ENCODE results near the gene TBC1D2B.
A peak's percentile ranks its signal among the peaks of the same experiment; 100 is the strongest.

TBC1D2B gene

DNA sequence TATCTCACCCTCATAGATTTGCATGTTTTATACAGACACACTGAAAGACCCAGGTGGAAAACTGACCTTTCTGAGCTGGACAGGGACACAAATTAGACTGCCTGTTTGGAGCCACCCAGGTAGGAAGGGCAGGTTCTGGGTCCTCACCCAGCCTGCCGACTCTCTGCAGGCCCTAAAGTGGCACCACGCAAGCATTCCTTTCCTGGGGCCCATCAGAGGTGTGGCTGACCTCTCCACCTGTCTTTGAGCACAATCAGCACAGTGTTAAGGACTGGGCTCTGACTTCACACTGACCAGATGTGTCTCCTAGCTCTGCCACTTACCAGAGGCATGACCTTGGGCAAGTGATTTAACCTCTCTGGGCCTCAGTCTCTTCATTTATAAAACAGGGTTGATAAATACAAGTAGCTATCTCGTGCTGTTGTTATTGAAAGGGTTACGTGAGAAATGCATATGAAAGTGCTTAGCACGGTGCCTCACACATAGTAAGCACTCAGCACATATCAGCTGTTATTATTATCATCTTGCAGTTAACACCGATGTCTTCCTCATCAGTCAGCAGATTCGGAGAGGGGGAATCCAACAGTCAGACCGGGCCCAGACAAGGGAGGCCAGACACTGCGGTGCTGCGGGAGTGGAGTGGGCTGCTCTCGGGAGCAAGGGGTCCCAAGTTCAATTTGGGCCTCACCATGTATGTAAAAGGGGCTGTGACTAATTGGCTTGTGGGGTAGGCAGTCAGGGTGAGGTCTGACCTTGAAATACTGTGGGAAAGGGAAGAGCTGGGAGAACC is 2.0 kb upstream of the TBC1D2B start:
- TF ChIP-seq ZNF776 (tag by site-specific recombination; IDR thresholded peaks at IDR 0.05; ENCODE audit: borderline replicate concordance), result no peak
- POLR2A ChIA-PET, result interaction anchor here (0.7 kb wide), 1 partner anchor 9 kb away, joined by 3 read pairs; no protein-coding TSS in a partner anchor
- Histone ChIP-seq H3K4me3 (ENCODE audit: low read depth, low read length) (no peak overlapping the region), H3K27ac (ENCODE audit: extremely low read depth, low read depth, low read length) (no peak overlapping the region), H3K4me1 (ENCODE audit: control insufficient read depth, insufficient read depth, low read length) (peaks cover 9% of the 10 kb centered on the region), H3K36me3 (ENCODE audit: control insufficient read depth in 2 of 2, insufficient read depth in 1 of 2, low read length in 2 of 2) (peaks cover 0 to 4% of the 10 kb centered on the region in 2 experiments; a peak in 1 of 3 replicates), H3K9me3 (ENCODE audit: control insufficient read depth, insufficient read depth, low read depth, low read length) (no peaks in the 10 kb centered on the region)
- CTCF ChIA-PET, result interaction anchor here (0.6 to 2.1 kb wide), 4 partner anchors 12 to 126 kb away, joined by 3 to 6 read pairs (median 4); no protein-coding TSS in a partner anchor

GRCh38 chr15:78077871-78078210 is 330 bp upstream of the TBC1D2B start:
- H3K9me3 ChIP-seq (ENCODE audit: control insufficient read depth, insufficient read depth, low read depth, low read length), result no peaks in the 10 kb centered on the region
- H3K4me1 ChIP-seq (ENCODE audit: control insufficient read depth, insufficient read depth, low read length), result peaks cover 11% of the 10 kb centered on the region
- peaks cover 0 to 4% of the 10 kb centered on the region in 2 experiments; a peak in 1 of 3 replicates for H3K36me3 ChIP-seq (ENCODE audit: control insufficient read depth in 2 of 2, insufficient read depth in 1 of 2, low read length in 2 of 2)
- TF ChIP-seq ZNF2 (tag by site-specific recombination; IDR thresholded peaks at IDR 0.05), result no peak
- TF ChIP-seq MEIS1 (CRISPR knock-in tag; IDR thresholded peaks at IDR 0.05; ENCODE audit: borderline replicate concordance), result no peak
- TF ChIP-seq ZNF292 (tag by site-specific recombination; IDR thresholded peaks at IDR 0.05; ENCODE audit: borderline replicate concordance, low read depth), result no peak
- TF ChIP-seq ZNF335 (tag by site-specific recombination; conservative IDR thresholded peaks at IDR 0.05), result peak; percentile 77
- no peak for TF ChIP-seq ZNF248 (tag by site-specific recombination; IDR thresholded peaks at IDR 0.05)
- ChIA-PET POLR2A (interaction anchor here (1.0 kb wide), 1 partner anchor 15 kb away, joined by 3 read pairs; no protein-coding TSS in a partner anchor), CTCF (interaction anchor here (0.6 to 2.1 kb wide), 7 partner anchors 13 to 111 kb away, joined by 3 to 6 read pairs (median 3); no protein-coding TSS in a partner anchor)
- H3K27ac ChIP-seq (ENCODE audit: extremely low read depth, low read depth, low read length), result no peak overlapping the region; the same call in 1 of the 2 replicates
- peak overlapping the region; percentile 88 for H3K4me3 ChIP-seq (ENCODE audit: low read depth, low read length)

- Histone ChIP-seq H3K4me3 (ENCODE audit: low read depth, low read length) (peak overlapping the region; percentile 88), H3K36me3 (ENCODE audit: control insufficient read depth in 2 of 2, insufficient read depth in 1 of 2, low read length in 2 of 2) (peaks cover 0 to 4% of the 10 kb centered on the region in 2 experiments; a peak in 1 of 3 replicates), H3K4me1 (ENCODE audit: control insufficient read depth, insufficient read depth, low read length) (peaks cover 25% of the 10 kb centered on the region), H3K9me3 (ENCODE audit: control insufficient read depth, insufficient read depth, low read depth, low read length) (no peaks in the 10 kb centered on the region), H3K27ac (ENCODE audit: extremely low read depth, low read depth, low read length) (peak overlapping the region; percentile 88)
- CTCF ChIA-PET, result interaction anchor here (0.6 to 2.3 kb wide), 9 partner anchors 9 to 1749 kb away, joined by 3 to 12 read pairs (median 4); no protein-coding TSS in a partner anchor
- POLR2A ChIA-PET, result interaction anchor here (0.7 to 1.2 kb wide), 5 partner anchors 14 to 72 kb away, joined by 3 to 4 read pairs (median 3); no protein-coding TSS in a partner anchor
- no peak for TF ChIP-seq ZNF433 (tag by site-specific recombination; IDR thresholded peaks at IDR 0.05; ENCODE audit: low read depth)
- TF ChIP-seq ZFP69B (tag by site-specific recombination; IDR thresholded peaks at IDR 0.05), result 0 out of 2 replicates have a peak, but pooled peaks have one; percentile 3
- TF ChIP-seq ZNF366 (tag by site-specific recombination; conservative IDR thresholded peaks at IDR 0.05), result 0 out of 2 replicates have a peak, but pooled peaks have one; percentile 18
- no peak for TF ChIP-seq ZNF776 (tag by site-specific recombination; IDR thresholded peaks at IDR 0.05; ENCODE audit: borderline replicate concordance)
- TF ChIP-seq ZBTB48 (tag by site-specific recombination; IDR thresholded peaks at IDR 0.05), result peak; percentile 4; the same call in 1 of the 2 replicates
- no peak; the same call in none of the 2 replicates for TF ChIP-seq ZBTB17 (tag by site-specific recombination; IDR thresholded peaks at IDR 0.05)
- no peak for TF ChIP-seq ZSCAN16 (tag by site-specific recombination; IDR thresholded peaks at IDR 0.05)
- no peak for TF ChIP-seq EGR2 (tag by site-specific recombination; IDR thresholded peaks at IDR 0.05; ENCODE audit: low read depth)
- no peak for TF ChIP-seq ZBTB44 (tag by site-specific recombination; IDR thresholded peaks at IDR 0.05)
- no peak for TF ChIP-seq ZNF239 (tag by site-specific recombination; IDR thresholded peaks at IDR 0.05)
- no peak for TF ChIP-seq ZFP3 (tag by site-specific recombination; IDR thresholded peaks at IDR 0.05; ENCODE audit: low read depth)
- TF ChIP-seq SP3 (tag by site-specific recombination; IDR thresholded peaks at IDR 0.05), result 0 out of 2 replicates have a peak, but pooled peaks have one; percentile 1
- no peak for TF ChIP-seq OSR2 (tag by site-specific recombination; IDR thresholded peaks at IDR 0.05)
- no peak for TF ChIP-seq ZNF623 (tag by site-specific recombination; IDR thresholded peaks at IDR 0.05)
- no peak for TF ChIP-seq ZNF658 (tag by site-specific recombination; IDR thresholded peaks at IDR 0.05)
- TF ChIP-seq REST (tag by site-specific recombination; IDR thresholded peaks at IDR 0.05), result no peak
- no peak for TF ChIP-seq ZFP41 (tag by site-specific recombination; IDR thresholded peaks at IDR 0.05; ENCODE audit: borderline replicate concordance)
- no peak for TF ChIP-seq ZNF184 (tag by site-specific recombination; IDR thresholded peaks at IDR 0.05)
- no peak for TF ChIP-seq KLF16 (tag by site-specific recombination; IDR thresholded peaks at IDR 0.05)
Measured at GRCh38 chr15:78076231-78077052, 1.1 kb downstream of the TBC1D2B start.

Measured in HEK293 (cell line).